Effector CD8-positive, alpha-beta T cell (primary cell): Measurements from ENCODE around the gene ZNF814.
"Not testable (repeated sequence)": the region's sequence is repeated elsewhere in the genome, so short reads cannot be mapped to it uniquely, and the experiment has no call there.

Experiments used
- DNase-seq: peaks from one replicate; lab custom pipeline; 2025; lab: John Stamatoyannopoulos, UW
- total RNA-seq, 4 experiments: gene quantifications; one replicate each; lab custom pipeline; 2026; lab: John Stamatoyannopoulos, UW

Gene ZNF814
- total RNA-seq: 19.2 to 27.4 (median 21.3) reads per million in 4 experiments

GRCh38 chr19:57888560-57889231 is at the start of gene ZNF814:
Gene ZNF814, minus strand, starts transcription at chr19:57889037. Its CDS starts 235 bp downstream, at chr19:57888802.
- DNase-seq: peak; percentile 71

GRCh38 chr19:57935731-57936130 is 46.9 kb upstream of the ZNF814 start:
- no peak for DNase-seq

DNA sequence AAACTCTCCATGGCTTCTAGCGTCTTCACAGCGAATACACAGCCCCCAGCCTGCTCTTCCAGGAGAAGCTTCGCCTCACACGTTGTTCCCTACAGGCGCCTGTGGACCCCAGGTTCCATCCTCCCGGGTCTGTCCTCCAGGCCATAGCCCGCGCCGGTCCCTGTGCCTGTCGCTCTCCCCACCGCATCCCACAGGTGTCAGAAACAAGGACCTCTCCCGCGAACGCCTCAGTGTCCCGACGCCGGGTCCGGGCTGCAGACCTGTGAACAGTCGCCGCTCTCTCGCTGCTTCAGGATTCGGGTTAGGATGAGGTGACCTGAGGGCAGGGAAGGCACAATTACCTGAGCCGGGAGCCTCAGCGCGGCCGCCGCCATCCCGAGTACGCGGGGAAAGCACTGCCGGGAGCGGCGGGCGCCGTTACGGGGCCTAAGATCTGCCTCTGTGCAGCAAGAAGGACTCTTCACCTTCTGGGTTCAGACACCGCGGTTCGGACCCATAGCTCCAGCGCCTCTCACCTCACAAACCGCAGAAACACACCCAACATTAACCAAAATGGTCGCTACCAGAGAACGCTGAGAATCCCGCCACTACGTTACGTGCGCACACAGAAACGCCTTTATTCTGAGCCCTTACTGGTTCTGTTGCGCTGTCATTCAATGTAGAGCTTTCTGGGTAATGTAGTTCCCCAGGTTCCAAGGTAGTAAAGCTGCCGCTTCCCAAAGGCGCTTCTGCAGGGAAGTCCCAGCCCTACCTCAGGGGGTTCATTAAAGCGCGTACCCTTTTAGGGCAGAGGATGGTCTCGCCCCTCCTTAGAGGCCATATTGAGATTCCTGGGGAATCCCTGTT is 46.2 kb upstream of the ZNF814 start, which contains the start of gene ZNF418:
Gene ZNF418 (minus strand): TSS at position 583 of the 846 bp plus-strand sequence. CDS start 1,580 bp downstream, outside the sequence.
- no peak for DNase-seq

GRCh38 chr19:57927587-57927986 is 38.8 kb upstream of the ZNF814 start:
- DNase-seq: no peak

DNA sequence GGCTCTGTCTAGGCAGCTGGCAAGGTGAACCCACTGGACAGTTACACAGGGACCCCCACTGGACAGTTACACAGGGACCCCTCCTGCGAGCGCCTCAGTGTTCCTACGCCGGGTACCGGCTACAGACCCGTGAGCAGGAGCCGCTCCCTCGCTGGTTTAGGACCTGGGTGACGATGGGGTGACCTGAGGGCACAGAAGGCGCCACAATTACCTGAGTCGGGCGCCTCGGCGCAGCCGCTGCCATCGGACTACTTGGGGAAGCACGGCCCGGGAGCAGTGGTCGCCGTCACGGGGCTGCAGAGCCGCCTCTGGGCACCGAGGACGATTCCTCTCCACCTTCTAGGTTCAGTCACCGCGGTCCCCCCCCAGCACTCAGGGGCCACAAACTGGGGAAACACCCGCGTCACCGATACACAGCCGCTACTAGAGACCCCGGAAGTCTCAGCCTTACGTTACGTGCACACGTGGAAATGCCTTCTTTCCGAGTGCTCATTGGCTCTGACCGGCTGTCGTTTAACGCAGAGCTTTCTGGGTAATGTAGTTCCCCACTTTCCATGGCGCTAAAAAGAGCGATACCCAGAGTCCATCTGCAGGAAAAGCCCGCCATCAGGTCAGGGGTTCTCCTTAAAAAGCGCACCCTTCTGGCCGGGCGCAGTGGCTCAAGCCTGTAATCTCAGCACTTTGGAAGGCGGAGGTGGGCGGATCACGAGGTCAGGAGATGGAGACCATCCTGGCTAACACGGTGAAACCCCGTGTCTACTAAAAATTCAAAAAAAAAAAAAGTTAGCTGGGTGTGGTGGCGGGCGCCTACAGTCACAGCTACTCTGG is 27.5 kb upstream of the ZNF814 start, which contains the start of gene ZNF417:
Gene ZNF417 (minus strand): TSS at position 425 of the 828 bp plus-strand sequence. CDS start 181 bp downstream, at position 244.
- peak; percentile 86 for DNase-seq

DNA sequence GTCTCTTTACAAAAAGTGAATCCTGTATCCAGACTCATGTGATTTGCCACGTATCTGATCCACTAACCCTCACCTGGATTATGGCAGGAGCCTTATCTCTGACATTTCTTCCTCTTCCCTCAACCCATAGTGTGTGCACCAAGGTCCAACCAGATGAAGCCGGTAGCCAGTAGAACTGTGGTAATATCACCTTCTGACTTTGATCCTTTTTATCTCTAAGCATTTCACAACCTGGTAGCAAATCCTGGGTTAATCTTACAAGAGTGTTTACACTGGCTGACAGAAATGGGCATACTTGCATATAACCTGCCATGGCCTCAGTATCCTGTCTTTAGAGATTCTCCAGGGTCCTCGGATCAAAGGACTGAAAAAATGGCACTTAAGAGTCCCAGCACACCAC is 25.7 kb upstream of the ZNF814 start:
- DNase-seq: no peak

- DNase-seq: no peak
Observed at GRCh38 chr19:57907394-57907793, 18.6 kb upstream of the ZNF814 start.

DNA sequence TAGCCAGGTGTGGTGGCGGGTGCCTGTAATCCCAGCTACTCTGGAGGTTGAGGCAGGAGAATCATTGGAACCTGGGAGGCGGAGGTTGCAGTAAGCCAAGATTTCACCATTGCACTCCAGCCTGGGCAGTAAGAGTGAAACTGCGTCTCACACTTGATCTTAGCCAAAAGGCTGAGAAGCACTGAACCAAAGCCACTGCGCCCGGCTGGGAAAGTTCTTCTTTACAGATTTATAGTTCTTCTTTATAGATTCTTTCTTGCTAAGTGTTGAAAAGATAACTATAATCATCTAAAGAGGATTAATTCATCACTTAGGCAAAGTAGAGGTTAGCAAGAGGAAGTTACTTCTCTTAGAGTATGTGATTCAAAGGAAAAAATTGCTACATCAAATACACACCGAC is 16.4 kb upstream of the ZNF814 start:
- DNase-seq: no peak

DNA sequence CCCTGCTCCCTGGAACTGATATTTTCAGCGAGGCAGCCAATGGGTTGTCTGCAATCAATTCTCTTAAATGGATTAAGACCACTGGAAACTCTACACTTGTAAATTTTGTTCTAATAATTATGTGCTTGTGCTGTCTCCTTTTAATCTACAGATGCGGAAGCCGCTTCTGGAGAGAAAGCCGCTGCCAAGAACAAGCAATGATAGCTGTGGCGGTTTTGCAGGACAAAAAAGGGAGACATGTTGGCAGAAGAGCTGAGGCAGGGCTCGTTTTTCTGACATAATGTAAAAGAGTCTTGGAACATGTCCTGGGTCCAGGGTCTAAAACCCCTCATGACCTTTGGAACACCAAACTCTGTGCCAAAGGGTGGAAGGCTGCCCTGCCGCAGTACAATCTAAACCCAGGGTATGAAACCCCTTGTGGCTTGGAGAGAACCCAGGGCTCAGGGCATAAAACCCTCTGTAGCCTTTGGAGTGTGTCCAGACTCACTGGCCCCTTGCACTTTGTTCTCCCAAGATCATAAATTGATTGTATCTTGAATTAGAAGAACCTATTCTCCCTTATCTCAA is 14.9 kb upstream of the ZNF814 start:
- DNase-seq: no peak

GRCh38 chr19:57900311-57900710 is 11.5 kb upstream of the ZNF814 start:
- no peak for DNase-seq

- DNase-seq: not testable (repeated sequence)
Observed at GRCh38 chr19:57890706-57891105, 1.9 kb upstream of the ZNF814 start.

- no peak for DNase-seq
Observed at GRCh38 chr19:57888107-57888559, 704 bp downstream of the ZNF814 start.

GRCh38 chr19:57887195-57887941 is 1.5 kb downstream of the ZNF814 start:
- DNase-seq: no peak

- no peak for DNase-seq
Observed at GRCh38 chr19:57886046-57886445, 2.8 kb downstream of the ZNF814 start.

DNA sequence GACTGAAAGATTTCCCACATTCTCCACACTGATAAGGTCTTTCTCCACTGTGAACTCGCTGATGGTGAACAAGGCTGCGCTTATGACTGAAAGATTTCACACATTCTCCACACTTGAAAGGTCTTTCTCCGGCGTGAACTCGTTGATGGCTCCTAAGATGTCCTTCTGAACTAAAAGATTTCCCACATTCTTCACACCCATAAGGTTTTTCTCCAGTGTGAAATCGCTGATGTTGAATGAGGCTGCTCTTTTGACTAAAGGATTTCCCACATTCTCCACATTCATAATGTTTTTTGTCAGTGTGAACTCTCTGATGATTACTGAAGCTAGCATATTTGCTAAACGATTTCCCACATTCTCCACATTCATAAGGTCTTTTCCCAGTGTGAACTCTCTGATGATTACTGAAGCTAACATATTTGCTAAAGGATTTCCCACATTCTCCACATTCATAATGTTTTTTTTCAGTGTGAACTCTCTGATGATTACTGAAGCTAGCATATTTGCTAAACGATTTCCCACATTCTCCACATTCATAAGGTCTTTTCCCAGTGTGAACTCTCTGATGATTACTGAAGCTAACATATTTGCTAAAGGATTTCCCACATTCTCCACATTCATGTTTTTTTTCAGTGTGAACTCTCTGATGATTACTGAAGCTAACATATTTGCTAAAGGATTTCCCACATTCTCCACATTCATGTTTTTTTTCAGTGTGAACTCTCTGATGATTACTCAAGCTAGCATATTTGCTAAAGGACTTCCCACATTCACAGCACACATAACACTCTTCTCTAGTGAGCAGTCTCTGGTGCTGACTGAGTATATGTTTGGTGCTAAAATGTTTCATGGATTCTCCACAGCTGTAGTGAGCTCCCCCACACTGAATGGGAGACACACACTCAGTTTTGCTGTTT is 14.7 kb downstream of the ZNF814 start:
- DNase-seq: not testable (repeated sequence)

GRCh38 chr19:57872450-57872849 is 16.4 kb downstream of the ZNF814 start:
- DNase-seq: no peak

DNA sequence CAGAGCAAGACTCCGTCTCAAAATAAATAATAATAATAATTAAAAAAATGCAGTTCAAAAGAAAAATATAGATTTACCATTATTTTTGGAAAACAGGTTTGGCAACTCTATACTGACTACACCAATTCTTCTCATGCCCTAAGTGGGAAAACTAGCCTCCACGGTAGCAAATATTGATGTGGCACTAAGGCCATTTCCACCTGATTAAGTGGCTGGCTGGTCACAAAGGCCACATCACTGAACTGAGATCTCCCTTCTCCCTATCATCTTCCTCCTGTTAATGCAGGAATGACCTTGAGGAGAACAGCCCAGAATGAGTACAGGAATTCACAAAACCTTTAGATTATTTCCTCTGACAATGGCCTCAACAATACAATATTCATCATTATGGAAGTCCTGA is 18.6 kb downstream of the ZNF814 start:
- DNase-seq: no peak

- DNase-seq: not testable (repeated sequence)
Observed at GRCh38 chr19:57869655-57870054, 19.2 kb downstream of the ZNF814 start.

GRCh38 chr19:57867868-57868492 is 20.9 kb downstream of the ZNF814 start:
- DNase-seq: no peak
